WERI-Rb-1 (cell line): ENCODE measurements around the gene ICAM1.

ENCODE experiments used
- DNase-seq: peaks from one replicate; pipeline ENCODE4 v3.0.0-alpha.2; 2020
- H3K27ac ChIP-seq: fragments of 250-450 bp; sonication (Bioruptor Pico); 2 replicates; pipeline ENCODE4 v1.5.1; 2020; ENCODE audit warnings: mild to moderate bottlenecking, moderate library complexity
- H3K27me3 ChIP-seq: fragments of 250-450 bp; sonication (Bioruptor Pico); 2 replicates; pipeline ENCODE4 v1.5.1; 2021; ENCODE audit warnings: mild to moderate bottlenecking, low read depth, moderate library complexity; ENCODE audit not compliant: insufficient read depth, severe bottlenecking
- H3K36me3 ChIP-seq: fragments of 250-450 bp; sonication (Bioruptor Pico); 2 replicates; pipeline ENCODE4 v1.5.1; 2020; ENCODE audit warnings: mild to moderate bottlenecking, moderate library complexity
- H3K4me3 ChIP-seq: 2 replicates; pipeline ENCODE4 v1.5.1; 2011; ENCODE audit warnings: low read depth, mild to moderate bottlenecking, control low read depth, low read length
- H3K9me3 ChIP-seq: fragments of 250-450 bp; sonication (Bioruptor Pico); 2 replicates; pipeline ENCODE4 v1.5.1; 2021; ENCODE audit warnings: mild to moderate bottlenecking, moderate library complexity; ENCODE audit not compliant: severe bottlenecking
- TF ChIP-seq, protein P1 (sequence below): IDR thresholded peaks from 2 replicates; pipeline ENCODE4 v1.5.1; 2011; ENCODE audit warnings: low read depth, mild to moderate bottlenecking, control low read depth, inconsistent platforms, low read length

ICAM1 gene

DNA sequence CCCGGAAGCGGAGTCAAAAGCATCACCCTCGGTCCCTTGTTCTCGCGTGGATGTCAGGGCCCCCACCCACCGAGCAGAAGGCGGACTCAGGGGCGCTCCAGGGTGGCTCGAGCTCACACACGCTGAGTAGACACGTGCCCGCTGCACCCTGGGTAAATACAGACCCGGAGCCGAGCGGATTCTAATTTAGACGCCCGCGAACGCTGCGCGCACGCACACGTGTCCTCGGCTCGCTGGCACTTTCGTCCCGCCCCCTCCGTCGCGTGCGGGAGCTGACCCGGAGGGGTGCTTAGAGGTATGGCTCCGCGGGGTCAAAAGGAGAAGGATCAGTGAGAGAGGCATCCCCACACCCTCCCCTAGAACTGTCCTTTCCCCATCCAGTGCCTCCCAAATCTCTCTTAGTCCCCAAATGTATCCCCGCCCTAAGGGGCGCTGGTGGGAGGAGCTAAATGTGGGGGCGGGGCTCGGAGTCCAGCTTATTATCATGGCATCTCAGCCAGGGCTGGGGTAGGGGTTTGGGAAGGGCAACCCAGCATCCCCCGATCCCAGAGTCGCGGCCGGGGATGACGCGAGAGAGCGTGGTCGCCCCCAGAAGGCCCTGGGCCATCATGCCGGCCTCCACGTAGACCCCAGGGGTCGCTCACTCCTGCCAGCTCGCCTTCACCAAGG lies 18.4 kb downstream of the ICAM1 start:
- H3K36me3 ChIP-seq = peaks cover 9% of the 10 kb centered on the region
- peak; percentile 75 for DNase-seq
- TF ChIP-seq, protein P1, sequence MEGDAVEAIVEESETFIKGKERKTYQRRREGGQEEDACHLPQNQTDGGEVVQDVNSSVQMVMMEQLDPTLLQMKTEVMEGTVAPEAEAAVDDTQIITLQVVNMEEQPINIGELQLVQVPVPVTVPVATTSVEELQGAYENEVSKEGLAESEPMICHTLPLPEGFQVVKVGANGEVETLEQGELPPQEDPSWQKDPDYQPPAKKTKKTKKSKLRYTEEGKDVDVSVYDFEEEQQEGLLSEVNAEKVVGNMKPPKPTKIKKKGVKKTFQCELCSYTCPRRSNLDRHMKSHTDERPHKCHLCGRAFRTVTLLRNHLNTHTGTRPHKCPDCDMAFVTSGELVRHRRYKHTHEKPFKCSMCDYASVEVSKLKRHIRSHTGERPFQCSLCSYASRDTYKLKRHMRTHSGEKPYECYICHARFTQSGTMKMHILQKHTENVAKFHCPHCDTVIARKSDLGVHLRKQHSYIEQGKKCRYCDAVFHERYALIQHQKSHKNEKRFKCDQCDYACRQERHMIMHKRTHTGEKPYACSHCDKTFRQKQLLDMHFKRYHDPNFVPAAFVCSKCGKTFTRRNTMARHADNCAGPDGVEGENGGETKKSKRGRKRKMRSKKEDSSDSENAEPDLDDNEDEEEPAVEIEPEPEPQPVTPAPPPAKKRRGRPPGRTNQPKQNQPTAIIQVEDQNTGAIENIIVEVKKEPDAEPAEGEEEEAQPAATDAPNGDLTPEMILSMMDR = peak; percentile 32; the same call in 1 of the 2 replicates
- H3K9me3 ChIP-seq = no peaks in the 10 kb centered on the region
- H3K4me3 ChIP-seq = peak overlapping the region; percentile 63
- peaks cover 9% of the 10 kb centered on the region for H3K27me3 ChIP-seq
- no peak overlapping the region for H3K27ac ChIP-seq

DNA sequence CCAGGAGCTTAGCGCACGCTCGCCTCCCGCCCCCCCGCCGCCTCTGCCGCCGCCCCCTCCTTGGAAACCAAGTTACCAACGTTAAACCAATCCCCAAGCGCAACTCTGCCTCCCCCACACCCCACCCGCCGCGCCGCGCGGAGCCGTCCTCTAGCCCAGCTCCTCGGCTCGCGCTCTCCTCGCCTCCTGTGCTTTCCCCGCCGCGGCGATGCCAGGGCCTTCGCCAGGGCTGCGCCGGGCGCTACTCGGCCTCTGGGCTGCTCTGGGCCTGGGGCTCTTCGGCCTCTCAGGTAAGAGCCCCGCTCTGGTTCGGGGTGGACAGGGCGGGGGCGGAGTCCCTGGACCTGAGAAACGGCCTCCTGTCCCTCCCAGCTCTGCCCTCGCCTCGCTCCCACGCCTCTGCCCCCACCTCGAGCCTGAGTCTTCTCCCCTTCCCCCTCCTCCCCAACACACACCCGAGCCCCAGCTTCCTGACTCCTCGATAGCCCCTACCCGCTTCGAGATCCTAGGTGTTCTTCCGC lies 19.0 kb downstream of the ICAM1 start, which contains the start of gene ICAM5:
TSS of gene ICAM5 (plus strand) at position 117 of the 521 bp plus-strand sequence. CDS start at position 209, 92 bp downstream.
- DNase-seq = peak; percentile 49
- H3K27me3 ChIP-seq = peaks cover 9% of the 10 kb centered on the region
- TF ChIP-seq, protein P1 = no peak
- peaks cover 15% of the 10 kb centered on the region for H3K36me3 ChIP-seq
- no peaks in the 10 kb centered on the region for H3K9me3 ChIP-seq
- no peak within 1 kb of the TSS for H3K27ac ChIP-seq
- H3K4me3 ChIP-seq = peak within 1 kb of the TSS; percentile 63

DNA sequence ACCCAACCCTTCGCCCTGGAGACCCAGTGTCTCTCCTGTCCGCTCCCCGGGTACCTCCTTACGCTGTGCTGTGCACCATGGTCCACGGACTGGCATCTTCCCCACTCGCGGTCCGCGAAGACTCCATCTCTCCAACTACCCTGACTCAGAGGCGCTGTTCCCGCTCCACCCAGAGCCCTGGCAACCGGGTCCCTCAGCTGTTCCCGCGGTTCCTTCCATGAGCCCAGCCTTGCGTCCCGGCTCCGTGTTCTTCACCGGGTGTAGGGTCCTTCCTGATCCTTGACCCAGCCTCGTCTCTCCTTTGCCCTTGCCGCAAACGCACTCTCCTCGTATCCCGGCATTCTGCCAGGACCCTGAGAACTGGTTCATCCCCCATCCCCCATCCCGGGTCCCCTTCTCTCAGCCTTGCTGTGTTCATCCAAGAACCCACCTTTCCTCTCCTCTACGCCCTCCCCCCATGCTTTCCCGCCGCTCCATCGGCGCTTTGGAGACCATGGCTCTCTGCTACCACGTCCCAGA lies 19.5 kb downstream of the ICAM1 start:
- H3K36me3 ChIP-seq = peaks cover 20% of the 10 kb centered on the region
- peak overlapping the region; percentile 63 for H3K4me3 ChIP-seq
- no peak for DNase-seq
- peaks cover 9% of the 10 kb centered on the region for H3K27me3 ChIP-seq
- TF ChIP-seq, protein P1 = no peak
- no peak overlapping the region for H3K27ac ChIP-seq
- no peaks in the 10 kb centered on the region for H3K9me3 ChIP-seq

DNA sequence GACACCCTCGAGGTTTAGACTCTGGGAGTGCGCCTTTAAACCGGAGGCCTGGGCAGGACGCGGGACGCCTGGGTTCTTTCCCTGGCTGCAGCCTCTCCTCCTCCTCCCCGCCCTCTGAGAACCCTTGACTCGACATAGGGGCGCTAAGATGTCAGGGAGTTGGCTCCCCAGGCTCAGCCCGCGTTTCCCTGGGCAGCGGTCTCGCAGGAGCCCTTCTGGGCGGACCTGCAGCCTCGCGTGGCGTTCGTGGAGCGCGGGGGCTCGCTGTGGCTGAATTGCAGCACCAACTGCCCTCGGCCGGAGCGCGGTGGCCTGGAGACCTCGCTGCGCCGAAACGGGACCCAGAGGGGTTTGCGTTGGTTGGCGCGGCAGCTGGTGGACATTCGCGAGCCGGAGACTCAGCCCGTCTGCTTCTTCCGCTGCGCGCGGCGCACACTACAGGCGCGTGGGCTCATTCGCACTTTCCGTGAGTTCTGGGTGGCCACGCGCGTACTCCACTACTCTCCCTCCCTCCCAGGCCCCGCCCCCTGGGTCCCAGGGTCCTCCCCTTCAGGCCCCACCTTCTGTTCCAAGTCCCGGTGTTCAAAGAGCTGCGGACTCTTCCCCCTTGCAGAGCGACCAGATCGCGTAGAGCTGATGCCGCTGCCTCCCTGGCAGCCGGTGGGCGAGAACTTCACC lies 20.1 kb downstream of the ICAM1 start:
- TF ChIP-seq, protein P1 = no peak
- Histone ChIP-seq H3K36me3 (peaks cover 24% of the 10 kb centered on the region), H3K9me3 (no peaks in the 10 kb centered on the region), H3K27ac (no peak overlapping the region), H3K27me3 (peaks cover 9% of the 10 kb centered on the region), H3K4me3 (peak overlapping the region; percentile 63)
- peak; percentile 80 for DNase-seq

DNA sequence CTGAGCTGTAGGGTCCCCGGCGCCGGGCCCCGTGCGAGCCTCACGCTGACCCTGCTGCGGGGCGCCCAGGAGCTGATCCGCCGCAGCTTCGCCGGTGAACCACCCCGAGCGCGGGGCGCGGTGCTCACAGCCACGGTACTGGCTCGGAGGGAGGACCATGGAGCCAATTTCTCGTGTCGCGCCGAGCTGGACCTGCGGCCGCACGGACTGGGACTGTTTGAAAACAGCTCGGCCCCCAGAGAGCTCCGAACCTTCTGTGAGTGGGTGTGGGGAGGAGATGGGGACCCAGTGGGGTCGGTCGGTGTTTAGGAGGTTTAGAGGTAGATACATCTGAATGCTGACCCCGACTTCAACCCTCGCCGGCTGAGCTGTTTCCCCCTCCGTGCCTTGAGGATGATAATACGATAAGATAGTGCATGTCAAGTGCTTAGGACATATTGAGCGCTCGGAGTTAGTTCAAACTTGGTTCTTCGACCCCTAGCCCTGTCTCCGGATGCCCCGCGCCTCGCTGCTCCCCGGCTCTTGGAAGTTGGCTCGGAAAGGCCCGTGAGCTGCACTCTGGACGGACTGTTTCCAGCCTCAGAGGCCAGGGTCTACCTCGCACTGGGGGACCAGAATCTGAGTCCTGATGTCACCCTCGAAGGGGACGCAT lies 20.8 kb downstream of the ICAM1 start:
- no peak for DNase-seq
- Histone ChIP-seq H3K36me3 (peaks cover 25% of the 10 kb centered on the region), H3K27ac (no peak overlapping the region), H3K4me3 (peak overlapping the region; percentile 63), H3K9me3 (no peaks in the 10 kb centered on the region), H3K27me3 (peaks cover 9% of the 10 kb centered on the region)
- TF ChIP-seq, protein P1 = no peak
